Inflammatory macrophage treated with lipopolysaccharide for 4 hours (primary cell): ENCODE results near the gene CFAP43.

ENCODE experiments used
- DNase-seq: peaks from one replicate; pipeline ENCODE4 v3.0.0-alpha.2; 2020

Gene CFAP43

GRCh38 chr10:104123397-104123796 lies 108.8 kb downstream of the CFAP43 start:
- DNase-seq: peak; percentile 20

GRCh38 chr10:104122225-104123107 lies 109.7 kb downstream of the CFAP43 start:
- DNase-seq: peak; percentile 25

- DNase-seq: peak; percentile 99
Observed at GRCh38 chr10:104121485-104122224, 110.5 kb downstream of the CFAP43 start, which contains the start of gene SFR1. TSS of gene SFR1 (plus strand) at chr10:104122171. CDS start at chr10:104122184, 13 bp downstream.

- peak; percentile 98 for DNase-seq
Observed at GRCh38 chr10:104120903-104121484, 111.2 kb downstream of the CFAP43 start.

GRCh38 chr10:104120512-104120902 lies 111.7 kb downstream of the CFAP43 start:
- no peak for DNase-seq

- peak; percentile 27 for DNase-seq
Observed at GRCh38 chr10:104119996-104120395, 112.2 kb downstream of the CFAP43 start.

GRCh38 chr10:104117839-104118323 lies 114.3 kb downstream of the CFAP43 start:
- no peak for DNase-seq

- DNase-seq: peak; percentile 62
Observed at GRCh38 chr10:104113376-104113956, 118.7 kb downstream of the CFAP43 start.

- peak; percentile 82 for DNase-seq
Observed at GRCh38 chr10:104109908-104110662, 122.1 kb downstream of the CFAP43 start.

GRCh38 chr10:104104926-104105325 lies 127.2 kb downstream of the CFAP43 start:
- no peak for DNase-seq

GRCh38 chr10:104104418-104104817 lies 127.7 kb downstream of the CFAP43 start:
- DNase-seq: no peak

- no peak for DNase-seq
Observed at GRCh38 chr10:104103956-104104355, 128.2 kb downstream of the CFAP43 start.

GRCh38 chr10:104101902-104102301 lies 130.3 kb downstream of the CFAP43 start:
- DNase-seq: no peak

GRCh38 chr10:104100795-104101194 lies 131.4 kb downstream of the CFAP43 start:
- DNase-seq: no peak

- no peak for DNase-seq
Observed at GRCh38 chr10:104099941-104100340, 132.2 kb downstream of the CFAP43 start.

- no peak for DNase-seq
Observed at GRCh38 chr10:104099269-104099668, 132.9 kb downstream of the CFAP43 start.

- no peak for DNase-seq
Observed at GRCh38 chr10:104098358-104098925, 133.7 kb downstream of the CFAP43 start.

GRCh38 chr10:104096692-104097091 lies 135.5 kb downstream of the CFAP43 start:
- DNase-seq: no peak

GRCh38 chr10:104092749-104093148 lies 139.4 kb downstream of the CFAP43 start:
- no peak for DNase-seq

- no peak for DNase-seq
Observed at GRCh38 chr10:104090611-104091010, 141.6 kb downstream of the CFAP43 start.

- DNase-seq: no peak
Observed at GRCh38 chr10:104089621-104090020, 142.5 kb downstream of the CFAP43 start.

GRCh38 chr10:104088239-104088638 lies 143.9 kb downstream of the CFAP43 start:
- no peak for DNase-seq
